Prostate gland (tissue), 2 donors: ENCODE measurements around the gene NOXA1. TPM values are rescaled to one million over a fixed set of nuclear protein-coding genes. Genes with fewer than 3 reads are reported as not detected.

Experiments used
- DNase-seq: peaks from one replicate; pipeline ENCODE4 v3.0.0-alpha.2; 2019; ENCODE audit warnings: low spot score
- H3K27ac ChIP-seq, 2 donors: fragments of 200-600 bp; sonication (generic); 2 replicates each; pipeline ENCODE4 v1.5.1; 2017 to 2019
- H3K27me3 ChIP-seq: fragments of 200-600 bp; sonication (generic); replicated peaks from 2 replicates; pipeline ENCODE4 v1.5.1; 2019; ENCODE audit not compliant: insufficient read depth
- H3K36me3 ChIP-seq, 2 donors: fragments of 200-600 bp; sonication (generic); 1 replicate in 1 of 2; 2 replicates in 1 of 2; pipeline versions ENCODE4 v1.5.1 to v1.8.1; 2017 to 2019
- H3K4me1 ChIP-seq: fragments of 200-600 bp; sonication (generic); replicated peaks from 2 replicates; pipeline ENCODE4 v1.5.1; 2019
- H3K4me3 ChIP-seq, 2 donors: fragments of 200-600 bp; sonication (generic); 2 replicates each; pipeline ENCODE4 v1.5.1; 2017 to 2019
- H3K9me3 ChIP-seq: fragments of 200-600 bp; sonication (generic); 2 replicates; pipeline ENCODE4 v1.5.1; 2017
- POLR2A ChIP-seq: fragments of 450-650 bp; IDR thresholded peaks from one replicate; pipeline ENCODE4 v1.6.1; 2016; ENCODE audit warnings: antibody characterized with exemption, mild to moderate bottlenecking
- POLR2AphosphoS5 ChIP-seq: sonication (generic); formaldehyde crosslinking; IDR thresholded peaks from one replicate; pipeline ENCODE4 v1.6.1; 2017; ENCODE audit warnings: antibody characterized with exemption
- WGBS: methylation state at CpG from one replicate; pipeline ENCODE4 v1.1.5; 2018; 5-methylcytosine and 5-hydroxymethylcytosine counted together
- intact Hi-C: fragments of 100-400 bp; cut with DNase I; formaldehyde crosslinking; loops from one replicate; pipeline ENCODE4 v1.14.2; 2022
- total RNA-seq, 2 donors: library from RNA; depleted of rRNA; stranded (reverse); fragments of >200 nt; gene quantifications; one replicate each; pipeline ENCODE4 v1.1.0, GENCODE V29; 2016
- TF ChIP-seq, protein P1 (sequence below), 4 experiments: fragments of 200-600 bp in 2 of 4; fragments of 450-650 bp in 2 of 4; sonication (generic) in 2 of 4; IDR thresholded peaks; 1 replicate in 3 of 4; 2 replicates in 1 of 4; pipeline ENCODE4 v1.5.1; 2016 to 2019; ENCODE audit warnings: antibody characterized with exemption in 4 of 4, mild to moderate bottlenecking in 2 of 4, moderate library complexity in 2 of 4

NOXA1 gene
- total RNA-seq, 2 donors from 2014 or later: 7.5 to 17.1 TPM

DNA sequence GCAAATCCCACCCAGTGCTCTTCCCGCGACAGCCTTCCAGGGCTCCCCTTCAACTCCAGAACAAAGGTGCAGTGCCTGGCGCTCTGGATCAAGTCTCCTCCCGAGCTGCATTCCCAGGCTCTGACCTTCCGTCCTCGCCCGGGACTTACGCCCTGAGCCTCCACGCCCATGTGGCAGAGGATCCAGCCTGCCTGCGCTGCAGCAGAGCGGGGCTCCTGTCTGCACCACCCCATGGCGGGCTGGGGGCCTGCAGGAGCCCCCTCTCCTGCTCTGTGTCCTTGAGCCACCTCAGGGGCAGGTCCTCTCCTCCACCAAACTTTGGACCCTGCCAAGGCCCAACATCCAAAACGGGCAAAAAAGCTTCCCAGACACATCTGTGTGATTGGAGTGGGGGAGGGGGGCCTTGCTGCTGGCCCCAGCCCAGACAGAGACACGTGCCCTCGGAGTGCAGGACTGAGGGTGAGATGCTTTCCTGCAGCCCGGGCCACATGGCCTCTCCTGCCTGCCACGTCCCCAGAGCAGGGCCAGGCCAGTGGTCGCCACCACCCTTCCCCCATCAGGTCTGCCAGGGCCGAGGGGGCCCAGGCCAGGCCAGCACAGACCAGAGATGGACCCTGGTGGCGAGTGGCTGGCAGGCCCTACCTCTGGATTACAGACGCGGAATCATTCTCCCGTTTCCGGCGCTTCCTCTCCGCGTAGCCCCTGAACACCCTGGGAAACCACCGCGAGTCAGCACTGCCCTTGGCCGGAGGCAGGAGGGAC lies 31.6 kb downstream of the NOXA1 start:
- no peak for DNase-seq
- H3K27ac ChIP-seq: peak overlapping the region; percentile 33 to 38
- peaks cover 12% of the 10 kb centered on the region for H3K4me1 ChIP-seq
- intact Hi-C loops: no loop called here
- no peaks in the 10 kb centered on the region for H3K36me3 ChIP-seq
- 75% methylated on average over 25 of the region's 30 CpGs for WGBS
- peak overlapping the region in 1 of 2 donors; percentile 31 for H3K4me3 ChIP-seq
- H3K9me3 ChIP-seq: no peaks in the 10 kb centered on the region
- H3K27me3 ChIP-seq: no peaks in the 10 kb centered on the region
- TF ChIP-seq, protein P1, sequence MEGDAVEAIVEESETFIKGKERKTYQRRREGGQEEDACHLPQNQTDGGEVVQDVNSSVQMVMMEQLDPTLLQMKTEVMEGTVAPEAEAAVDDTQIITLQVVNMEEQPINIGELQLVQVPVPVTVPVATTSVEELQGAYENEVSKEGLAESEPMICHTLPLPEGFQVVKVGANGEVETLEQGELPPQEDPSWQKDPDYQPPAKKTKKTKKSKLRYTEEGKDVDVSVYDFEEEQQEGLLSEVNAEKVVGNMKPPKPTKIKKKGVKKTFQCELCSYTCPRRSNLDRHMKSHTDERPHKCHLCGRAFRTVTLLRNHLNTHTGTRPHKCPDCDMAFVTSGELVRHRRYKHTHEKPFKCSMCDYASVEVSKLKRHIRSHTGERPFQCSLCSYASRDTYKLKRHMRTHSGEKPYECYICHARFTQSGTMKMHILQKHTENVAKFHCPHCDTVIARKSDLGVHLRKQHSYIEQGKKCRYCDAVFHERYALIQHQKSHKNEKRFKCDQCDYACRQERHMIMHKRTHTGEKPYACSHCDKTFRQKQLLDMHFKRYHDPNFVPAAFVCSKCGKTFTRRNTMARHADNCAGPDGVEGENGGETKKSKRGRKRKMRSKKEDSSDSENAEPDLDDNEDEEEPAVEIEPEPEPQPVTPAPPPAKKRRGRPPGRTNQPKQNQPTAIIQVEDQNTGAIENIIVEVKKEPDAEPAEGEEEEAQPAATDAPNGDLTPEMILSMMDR (IDR thresholded peaks at IDR 0.05): no peak
- TF ChIP-seq POLR2A (no peak), POLR2AphosphoS5 (no peak)

DNA sequence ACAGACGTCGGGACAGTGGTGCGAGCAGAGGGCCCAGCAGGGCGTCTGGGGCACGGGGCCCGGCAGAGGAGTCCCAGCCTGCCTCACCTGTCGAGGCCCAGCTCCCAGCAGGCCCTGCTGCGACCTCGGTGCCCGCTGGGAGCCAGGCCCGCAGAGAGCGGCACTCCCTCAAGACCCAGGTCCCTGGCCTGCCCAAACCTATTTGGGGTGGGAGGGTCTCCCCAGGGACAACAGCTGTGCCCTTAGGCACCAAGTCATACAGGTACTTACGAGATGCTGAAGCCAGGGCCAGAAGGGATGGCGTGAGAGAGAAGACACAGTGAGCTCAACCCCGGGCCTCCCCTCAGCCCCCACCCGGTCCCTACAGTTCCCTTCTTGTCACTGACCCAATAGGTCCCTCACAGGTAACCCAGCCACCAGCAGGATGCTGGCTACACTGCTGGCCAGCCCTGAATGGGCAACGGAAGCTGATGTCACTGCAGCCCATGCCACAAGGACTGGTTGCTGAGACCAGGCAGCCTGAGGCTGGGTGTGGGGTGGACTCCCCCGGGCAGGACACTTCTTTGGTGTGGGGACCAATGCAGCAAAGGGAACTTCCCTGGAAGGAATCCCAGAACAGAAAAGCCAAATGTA lies 32.3 kb downstream of the NOXA1 start:
- TF ChIP-seq, protein P1 (IDR thresholded peaks at IDR 0.05): no peak
- TF ChIP-seq POLR2AphosphoS5 (no peak), POLR2A (no peak)
- no peaks in the 10 kb centered on the region for H3K9me3 ChIP-seq
- peaks cover 12% of the 10 kb centered on the region for H3K4me1 ChIP-seq
- WGBS: 89% methylated on average over 16 of the region's 18 CpGs
- H3K4me3 ChIP-seq: no peak overlapping the region
- H3K27me3 ChIP-seq: no peaks in the 10 kb centered on the region
- no peak overlapping the region for H3K27ac ChIP-seq
- DNase-seq: no peak
- intact Hi-C loops: no loop called here
- no peaks in the 10 kb centered on the region for H3K36me3 ChIP-seq

DNA sequence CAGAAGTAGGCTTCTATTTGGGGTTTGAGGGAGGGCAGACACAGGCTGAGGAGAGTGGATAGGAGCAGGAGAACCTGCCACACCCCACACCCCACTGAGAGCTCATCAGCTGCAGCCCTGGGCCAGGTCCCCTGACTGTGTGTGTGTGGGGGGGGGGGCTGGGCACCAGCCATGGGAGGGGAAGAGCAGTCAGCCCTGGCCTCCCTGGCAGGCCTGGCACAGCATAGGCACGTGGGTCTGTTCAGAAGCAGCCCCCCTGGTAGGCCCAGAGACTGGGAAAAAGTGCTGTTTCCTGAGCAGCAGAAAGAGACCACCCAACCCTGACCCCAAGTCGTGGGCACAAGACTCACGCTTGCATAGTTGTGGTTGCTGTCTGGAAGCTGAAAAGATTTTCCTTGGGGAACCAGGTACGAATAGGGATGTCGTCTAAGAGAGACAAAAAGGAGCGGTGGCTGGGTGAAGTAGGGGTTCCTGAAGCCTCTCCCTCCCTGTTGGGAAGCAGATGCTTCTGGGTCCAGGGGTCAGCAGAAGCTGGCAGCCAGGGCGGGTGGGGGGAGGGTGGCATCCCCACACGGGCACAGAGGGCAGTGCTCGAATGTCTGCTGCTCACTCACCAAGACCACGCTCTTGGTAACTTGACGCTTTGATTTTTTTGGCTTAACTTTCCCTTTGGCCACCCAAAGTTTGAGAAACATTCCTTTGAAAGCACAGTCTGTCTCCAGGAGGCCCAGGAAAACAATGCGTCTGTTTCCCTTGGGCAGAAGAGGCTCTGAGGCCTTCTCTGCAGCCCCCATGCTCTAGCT lies 33.1 kb downstream of the NOXA1 start:
- Histone ChIP-seq H3K4me3 (no peak overlapping the region), H3K9me3 (no peaks in the 10 kb centered on the region), H3K27ac (peak overlapping the region; percentile 37 to 69), H3K36me3 (no peaks in the 10 kb centered on the region), H3K27me3 (no peaks in the 10 kb centered on the region), H3K4me1 (peaks cover 12% of the 10 kb centered on the region)
- WGBS: 74% methylated on average over 12 of the region's 12 CpGs
- TF ChIP-seq, protein P1 (IDR thresholded peaks at IDR 0.05): no peak
- TF ChIP-seq POLR2A: no peak
- peak; percentile 29 for TF ChIP-seq POLR2AphosphoS5
- DNase-seq: no peak
- intact Hi-C loops: no loop called here

DNA sequence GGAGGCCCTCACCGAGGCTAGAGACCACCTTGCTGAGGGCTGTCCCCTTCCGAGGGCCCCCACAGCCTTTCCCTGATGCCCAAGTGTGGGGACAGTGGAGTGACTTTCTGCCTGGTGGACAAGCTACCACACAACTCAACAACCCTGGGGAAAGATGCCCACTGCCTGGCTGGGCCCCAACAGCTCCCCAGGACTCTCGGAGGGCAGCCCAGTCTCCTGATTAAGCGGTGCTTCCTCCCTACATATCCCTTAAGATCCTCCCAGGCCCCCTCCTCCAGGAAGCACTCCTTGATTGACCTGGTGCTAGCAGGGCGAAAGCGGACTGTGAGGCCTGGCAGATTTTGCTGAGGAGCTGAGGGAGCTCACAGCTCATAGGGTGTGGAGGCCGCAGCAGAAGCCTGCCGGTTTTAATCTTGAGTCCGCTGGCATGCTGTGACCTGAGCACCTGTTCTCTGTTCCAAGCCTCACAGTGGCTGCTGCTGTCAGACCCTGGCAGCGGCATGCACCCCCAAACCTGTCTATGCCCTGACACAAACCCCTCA lies 33.7 kb downstream of the NOXA1 start:
- no peaks in the 10 kb centered on the region for H3K27me3 ChIP-seq
- no peaks in the 10 kb centered on the region for H3K9me3 ChIP-seq
- no peak overlapping the region for H3K4me3 ChIP-seq
- peaks cover 12% of the 10 kb centered on the region for H3K4me1 ChIP-seq
- TF ChIP-seq POLR2A (no peak), POLR2AphosphoS5 (no peak)
- WGBS: 91% methylated on average over 10 of the region's 10 CpGs
- peak overlapping the region; percentile 37 to 69 for H3K27ac ChIP-seq
- intact Hi-C loops: no loop called here
- no peak for DNase-seq
- H3K36me3 ChIP-seq: no peaks in the 10 kb centered on the region
